ENCODE measurements around the gene TTC39B.

TTC39B gene

DNA sequence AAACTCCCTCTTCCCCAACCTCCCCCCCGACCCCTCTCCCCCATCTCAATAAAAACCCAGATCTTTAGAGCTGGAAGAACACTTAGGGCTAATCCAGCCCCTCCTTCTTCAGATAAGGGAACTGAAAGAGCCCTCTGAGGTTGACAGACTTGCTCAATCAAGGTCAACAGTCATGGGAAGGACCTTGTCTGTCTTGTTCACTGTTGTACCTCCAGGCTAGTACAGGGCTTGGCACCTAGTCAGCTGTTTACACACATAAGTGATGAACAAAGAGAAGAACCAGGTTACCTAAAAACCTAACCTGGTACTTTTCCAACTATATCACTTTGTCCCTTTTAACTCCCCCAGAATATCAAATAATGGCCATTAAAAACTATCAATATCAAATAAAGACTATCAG, 2.4 kb downstream of the TTC39B start:
- DNase-seq (ENCODE audit: low read depth in 2 of 2, low spot score in 1 of 2), result no peak

DNA sequence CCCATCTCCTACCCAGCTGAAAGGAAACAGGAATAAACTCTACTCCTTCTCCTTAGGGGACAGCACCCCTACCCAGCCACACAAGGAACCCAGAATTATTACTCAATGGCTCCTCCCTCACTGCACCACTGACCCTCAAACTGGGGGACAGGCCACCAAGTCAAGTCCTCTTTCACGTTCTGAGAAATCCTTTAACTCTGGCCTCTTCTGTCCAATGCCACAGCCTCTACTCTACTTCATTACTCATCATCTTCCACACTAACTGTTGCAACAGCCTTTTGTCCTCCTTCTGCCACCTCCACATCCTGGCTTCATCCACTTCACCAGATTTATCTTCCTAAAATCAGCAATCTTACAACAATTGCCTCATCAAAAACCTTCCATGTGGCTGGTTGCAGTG, 6.8 kb downstream of the TTC39B start:
- no peak for DNase-seq (ENCODE audit: low read depth in 2 of 2, low spot score in 1 of 2)

DNA sequence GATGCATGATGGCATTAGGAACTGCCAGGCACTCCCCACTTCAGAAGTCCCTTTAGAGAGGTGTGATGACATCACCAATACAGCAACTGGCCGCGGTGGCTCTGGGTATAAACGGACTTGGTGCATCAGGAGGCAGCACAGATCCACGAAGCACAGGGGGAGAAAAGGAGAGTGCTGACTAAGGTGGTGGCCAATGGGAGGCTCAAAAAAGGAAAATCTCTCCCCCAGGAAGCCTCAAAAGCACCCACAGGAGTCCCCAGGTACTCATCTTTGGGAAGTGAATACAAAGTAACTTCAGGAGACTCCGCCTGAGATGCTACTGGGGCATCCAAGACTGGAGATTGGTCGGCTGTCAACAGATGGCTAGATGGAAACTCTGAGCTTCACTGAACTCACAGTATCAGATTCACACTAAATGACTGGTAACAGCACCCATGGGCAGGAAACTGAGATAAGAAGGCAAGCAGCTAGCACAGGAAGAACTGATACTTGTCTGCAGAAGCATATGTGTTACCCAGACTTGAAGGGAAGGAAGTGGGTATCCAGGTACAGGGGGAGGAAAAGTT, 7.6 kb downstream of the TTC39B start:
- peak in 1 of 2 donors; percentile 34 for DNase-seq (ENCODE audit: low read depth in 2 of 2, low spot score in 1 of 2)

DNA sequence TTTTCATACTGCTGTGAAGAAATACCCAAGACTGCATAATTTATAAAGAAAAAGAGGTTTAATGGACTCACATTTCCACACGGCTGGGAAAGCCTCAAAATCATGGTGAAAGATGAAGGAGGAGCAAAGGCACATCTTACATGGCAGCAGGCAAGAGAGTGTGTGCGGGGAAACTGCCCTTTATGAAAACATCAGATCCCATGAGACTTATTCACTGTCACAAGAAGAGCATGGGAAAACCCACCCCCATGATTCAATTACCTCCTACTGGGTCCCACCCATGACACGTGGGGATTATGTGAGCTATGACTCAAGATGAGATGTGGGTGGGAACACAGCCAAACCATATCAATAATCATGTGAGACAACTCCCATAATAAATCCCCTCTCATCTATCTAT, 8.7 kb downstream of the TTC39B start:
- DNase-seq (ENCODE audit: low read depth in 2 of 2, low spot score in 1 of 2), result no peak

DNA sequence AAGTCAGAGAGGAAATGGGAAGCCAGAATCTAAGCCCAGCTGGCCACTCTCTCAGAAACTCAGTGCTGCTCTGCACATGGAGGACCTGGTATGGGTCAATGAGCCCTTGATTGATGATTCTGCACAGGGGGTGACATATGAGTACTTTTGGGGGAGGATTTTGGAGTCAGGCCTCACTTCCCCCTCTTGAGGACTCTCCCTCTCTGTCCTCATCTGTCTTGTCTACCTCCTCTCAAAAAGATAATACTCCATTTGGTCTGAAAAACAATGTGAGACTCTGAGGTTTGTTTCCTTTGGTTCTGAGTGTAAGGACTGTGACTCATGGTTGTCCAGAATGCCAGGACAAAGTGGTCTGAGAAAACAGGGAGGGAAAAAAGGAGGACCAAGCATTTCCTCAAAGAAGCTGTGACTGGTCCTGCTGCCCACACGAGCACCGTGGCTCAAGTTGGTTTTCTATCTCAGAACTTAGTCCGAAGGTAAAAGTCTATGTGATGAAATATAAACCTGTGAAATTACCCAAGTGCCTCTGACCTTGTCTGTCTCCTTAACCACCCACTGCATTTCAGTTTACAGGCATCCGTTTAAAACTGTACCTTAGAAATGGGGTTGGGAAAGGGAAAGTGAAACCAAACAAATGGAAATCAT, 11.1 kb downstream of the TTC39B start:
- no peak for DNase-seq (ENCODE audit: low read depth in 2 of 2, low spot score in 1 of 2)

DNA sequence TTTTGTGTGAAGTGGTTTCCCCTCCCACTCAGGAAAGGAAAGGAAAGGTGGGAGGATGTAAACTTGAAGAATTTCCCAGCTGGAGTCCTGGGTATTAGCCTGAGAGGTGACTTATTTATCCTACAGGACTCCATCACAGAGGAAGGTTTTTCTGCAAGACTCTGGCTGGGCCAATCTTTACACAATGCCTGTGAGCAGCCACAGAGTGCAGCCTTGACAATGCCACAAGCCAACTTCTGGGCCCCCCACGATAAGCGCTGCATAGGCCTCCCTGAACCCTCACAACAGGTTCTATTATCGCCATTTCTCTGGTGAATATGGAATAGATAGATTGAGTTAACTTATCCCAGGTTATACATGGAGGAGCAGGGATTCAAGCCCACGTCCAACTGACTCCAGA, 12.4 kb downstream of the TTC39B start:
- DNase-seq (ENCODE audit: low read depth in 2 of 2, low spot score in 1 of 2), result no peak

DNA sequence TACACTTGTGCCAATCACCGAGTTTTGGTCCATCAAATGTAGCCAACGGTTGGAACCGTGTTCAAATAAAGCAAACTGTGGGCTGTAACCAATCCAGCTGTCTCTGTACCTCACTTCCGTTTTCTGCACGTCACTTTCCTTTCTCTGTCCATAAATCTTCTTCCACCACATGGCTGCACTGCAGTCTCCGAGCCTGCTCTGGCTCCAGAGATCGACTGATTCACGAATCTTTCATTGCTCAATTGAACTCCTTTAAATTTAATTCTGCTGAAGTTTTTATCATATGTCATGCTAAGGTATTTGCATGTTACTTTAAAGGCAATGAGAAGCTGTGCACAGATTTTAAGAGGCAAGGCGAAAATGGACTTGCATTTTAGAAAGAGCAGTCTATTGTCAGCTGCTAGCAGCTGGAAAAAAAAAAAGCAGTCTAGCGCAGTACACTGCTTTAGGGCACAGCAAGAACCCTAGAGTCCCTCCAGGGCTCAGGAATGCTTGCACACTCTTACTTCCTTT, 13.2 kb downstream of the TTC39B start:
- no peak for DNase-seq (ENCODE audit: low read depth in 2 of 2, low spot score in 1 of 2)

DNA sequence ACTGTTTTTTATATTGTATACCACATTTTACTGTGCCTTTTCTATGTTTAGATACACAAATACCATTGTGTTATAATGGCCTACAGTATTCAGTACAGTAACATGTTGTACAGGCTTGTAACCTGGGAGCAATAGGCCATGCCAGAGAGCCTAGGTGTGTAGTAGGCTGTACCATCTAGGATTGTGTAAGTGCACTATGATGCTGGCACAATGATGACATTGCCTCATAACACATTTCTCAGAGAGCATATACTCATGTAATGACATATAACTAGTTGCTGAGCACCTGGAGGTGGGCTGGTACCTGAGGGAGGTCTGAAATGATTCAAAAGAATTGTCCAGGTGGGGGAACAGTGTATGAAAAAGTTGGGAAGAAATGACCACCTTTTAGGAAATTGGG, 13.9 kb downstream of the TTC39B start:
- no peak for DNase-seq (ENCODE audit: low read depth in 2 of 2, low spot score in 1 of 2)

DNA sequence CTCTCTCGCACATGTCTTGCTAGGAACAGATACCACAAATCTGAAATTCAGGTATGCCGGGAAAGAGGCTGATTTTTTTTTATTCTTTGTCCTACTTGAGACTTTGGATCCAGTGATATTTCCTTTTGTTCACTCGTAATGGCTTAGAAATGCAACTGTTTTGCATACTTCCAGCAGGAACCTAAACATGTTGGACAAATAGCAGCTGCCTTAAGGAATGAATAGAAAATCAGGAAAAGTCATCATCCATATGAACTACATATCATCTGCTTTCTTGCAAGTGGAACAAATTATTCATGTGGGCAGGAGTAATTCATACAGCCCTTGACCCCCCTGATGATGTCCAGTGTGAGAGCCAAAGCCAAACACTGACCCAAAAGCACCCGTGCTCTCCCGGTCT, 17.4 kb downstream of the TTC39B start:
- no peak for DNase-seq (ENCODE audit: low read depth in 2 of 2, low spot score in 1 of 2)

DNA sequence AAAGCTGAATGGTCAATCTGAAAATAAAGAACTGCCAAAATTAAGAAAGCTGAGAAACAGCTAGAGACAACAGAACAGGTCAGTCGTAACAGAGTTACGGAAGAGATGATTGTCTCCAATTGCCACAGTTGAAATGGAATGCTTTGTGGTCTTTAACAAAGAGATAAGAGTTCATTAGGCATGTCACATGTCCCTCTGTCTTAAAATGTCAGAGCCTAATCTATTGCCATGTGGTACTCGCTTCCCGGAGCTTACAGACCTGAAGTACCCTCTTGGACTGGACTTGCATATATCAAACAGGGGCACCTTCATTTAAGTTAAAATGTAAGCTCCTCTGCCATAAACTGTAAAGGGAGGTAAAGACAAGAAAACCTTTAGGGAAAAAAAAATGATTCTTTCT, 19.7 kb downstream of the TTC39B start:
- DNase-seq (ENCODE audit: low read depth in 2 of 2, low spot score in 1 of 2), result no peak

DNA sequence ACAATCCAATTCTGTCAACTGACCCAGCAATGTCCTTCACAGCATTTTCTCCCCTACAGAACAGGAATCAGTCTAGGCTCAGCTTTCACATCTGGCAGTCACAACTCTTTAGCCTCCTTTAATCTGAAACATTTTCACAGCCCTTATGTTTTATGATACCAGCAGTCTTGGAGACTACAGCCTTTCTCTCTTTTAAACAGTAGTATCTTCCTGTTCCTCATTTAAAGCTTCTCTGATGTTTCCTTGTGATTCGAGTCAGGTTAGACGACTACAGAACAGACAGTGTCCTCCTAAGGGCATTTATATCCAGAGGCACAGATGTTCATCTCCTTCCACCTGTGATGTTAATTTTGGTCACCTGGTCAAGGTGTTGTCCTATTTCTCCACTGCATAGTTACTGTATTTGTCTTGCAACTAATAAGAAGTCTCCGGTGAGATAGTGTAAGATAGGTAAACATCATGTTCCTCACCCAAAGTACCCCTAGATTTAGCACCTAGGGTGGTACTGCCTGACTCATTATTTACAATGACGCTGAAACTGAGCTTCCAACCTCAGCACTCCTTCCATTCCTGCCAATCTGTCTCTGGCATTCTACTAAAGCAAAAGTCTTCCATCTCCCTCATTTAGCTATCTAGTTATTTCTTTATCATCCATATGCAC, 20.7 kb downstream of the TTC39B start:
- DNase-seq (ENCODE audit: low read depth in 2 of 2, low spot score in 1 of 2), result no peak

DNA sequence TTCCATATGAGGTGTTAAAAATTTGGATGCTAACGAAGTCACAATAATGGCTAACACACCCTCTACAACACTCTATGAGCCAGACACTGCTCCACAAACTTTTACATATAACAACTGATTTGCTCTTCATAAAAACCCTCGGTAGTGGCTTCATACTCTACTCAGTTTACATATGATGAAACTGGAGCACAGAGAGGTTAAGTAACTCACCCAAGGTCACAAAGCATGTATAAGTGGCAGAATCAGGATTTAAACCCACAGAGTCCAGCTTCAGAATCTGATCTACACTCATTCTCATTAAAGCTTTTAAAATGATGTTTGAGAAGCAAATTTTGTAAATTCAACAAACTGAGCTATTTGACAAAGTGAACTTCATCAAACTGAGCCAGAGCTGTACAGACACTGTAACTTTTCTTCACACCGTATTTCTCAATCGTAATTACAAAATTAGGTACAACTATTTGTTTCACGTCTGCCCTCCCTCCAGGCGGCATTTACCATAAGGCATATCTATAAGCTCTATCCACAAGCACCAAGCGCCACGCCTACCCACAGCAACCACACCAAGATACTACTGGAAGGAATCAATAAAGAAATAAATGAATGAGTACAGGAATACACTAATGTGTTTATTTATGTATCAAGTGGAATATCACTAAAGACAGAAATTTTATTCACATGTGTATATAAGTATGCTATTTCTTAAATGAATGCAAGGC, 24.3 kb downstream of the TTC39B start:
- DNase-seq (ENCODE audit: low read depth in 2 of 2, low spot score in 1 of 2), result no peak

DNA sequence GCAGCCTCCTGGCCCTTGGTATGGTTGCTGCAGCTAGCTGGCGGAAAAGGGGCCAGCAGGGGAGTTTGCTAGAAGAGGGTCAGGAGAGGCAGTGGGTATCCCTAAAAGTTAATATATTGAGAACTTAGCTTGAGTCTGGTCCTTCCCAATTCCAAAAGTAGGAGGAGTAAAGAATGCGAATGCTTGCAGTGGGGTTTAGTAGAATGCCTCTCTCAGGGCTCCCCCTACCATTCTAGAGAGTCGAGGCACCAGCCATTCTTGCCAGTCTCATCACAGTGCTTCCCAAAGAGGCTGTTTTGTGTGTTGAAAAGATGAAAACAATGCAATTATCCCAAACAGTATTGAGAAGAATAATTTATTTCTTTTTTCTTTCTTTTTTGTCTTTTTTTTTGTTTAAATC, 26.4 kb downstream of the TTC39B start:
- no peak for DNase-seq (ENCODE audit: low read depth in 2 of 2, low spot score in 1 of 2)

DNA sequence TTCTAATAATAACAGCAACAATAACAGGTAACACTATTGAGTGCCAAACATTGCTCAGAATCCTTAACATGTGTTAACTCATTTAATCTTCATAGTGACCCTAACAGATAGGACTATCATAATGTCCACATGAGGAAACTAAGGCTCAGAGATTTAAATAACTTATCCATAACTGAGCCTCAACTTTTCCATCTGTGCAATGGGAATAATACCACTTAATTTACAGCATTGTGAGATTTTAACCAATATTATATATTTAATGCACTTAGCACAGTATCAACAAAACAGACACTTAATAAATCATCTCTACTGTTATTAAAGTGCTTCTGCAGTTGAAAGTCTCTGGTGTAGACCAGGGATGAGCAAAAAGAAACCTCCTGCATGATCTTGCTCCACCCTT, 28.2 kb downstream of the TTC39B start:
- DNase-seq (ENCODE audit: low read depth in 2 of 2, low spot score in 1 of 2), result no peak

DNA sequence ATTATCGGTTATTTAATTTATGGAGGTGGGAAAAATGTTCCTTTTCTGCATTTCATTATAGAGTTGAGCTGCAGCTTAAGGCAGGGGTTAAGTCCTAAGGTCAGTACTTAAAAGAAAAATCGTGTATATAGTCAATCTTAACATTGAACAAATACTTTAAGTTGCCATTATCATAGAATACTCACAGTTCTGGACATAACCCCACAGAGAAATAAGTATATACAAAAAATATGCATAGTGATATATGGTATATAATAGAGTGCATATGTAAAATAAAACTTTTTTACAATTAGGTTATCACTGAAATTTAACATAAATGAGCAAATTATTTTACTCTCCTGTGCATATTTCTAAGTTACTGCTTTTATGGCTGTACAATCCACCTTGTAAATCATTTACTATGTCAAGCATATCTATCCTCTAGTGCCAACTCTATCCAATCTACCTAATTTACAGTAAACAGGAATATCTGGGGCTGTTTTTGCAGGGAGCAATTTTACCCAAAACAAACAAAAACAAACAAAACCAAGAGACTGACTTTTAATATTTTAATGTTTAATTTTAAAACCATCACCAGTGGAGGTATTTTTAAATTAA, 28.8 kb downstream of the TTC39B start:
- DNase-seq (ENCODE audit: low read depth in 2 of 2, low spot score in 1 of 2), result no peak

DNA sequence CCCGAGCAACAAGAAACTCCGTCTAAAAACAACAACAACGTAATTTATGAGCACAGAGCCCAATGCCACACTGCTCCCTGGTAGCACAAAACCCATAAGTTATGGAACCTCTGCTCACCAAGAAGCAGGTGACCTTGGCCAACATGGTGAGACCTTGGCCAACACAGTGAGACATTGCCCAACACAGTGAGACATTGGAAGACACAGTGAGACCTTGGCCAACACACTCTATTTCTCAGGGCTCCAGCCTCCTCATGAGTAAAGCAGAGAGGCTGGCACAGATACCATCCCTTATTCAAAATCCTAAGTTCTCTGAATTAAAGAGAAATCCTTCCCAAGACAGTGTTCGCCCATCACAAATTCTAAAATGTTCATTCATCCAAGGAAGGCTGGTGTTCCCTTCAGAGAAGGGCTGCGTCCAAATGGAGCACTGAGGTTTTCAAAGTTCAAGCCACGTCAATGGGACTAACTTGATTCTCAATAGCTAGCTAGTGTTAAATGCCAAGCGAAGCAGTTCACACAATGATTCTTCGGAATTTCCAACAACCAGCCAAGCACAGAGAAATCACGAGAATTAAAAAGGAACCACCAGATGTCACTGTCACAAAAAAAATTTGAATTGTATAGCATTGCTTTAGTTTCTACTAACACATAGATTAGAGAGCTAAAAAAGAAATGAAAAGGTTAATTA, 29.5 kb downstream of the TTC39B start:
- DNase-seq (ENCODE audit: low read depth in 2 of 2, low spot score in 1 of 2), result no peak

DNA sequence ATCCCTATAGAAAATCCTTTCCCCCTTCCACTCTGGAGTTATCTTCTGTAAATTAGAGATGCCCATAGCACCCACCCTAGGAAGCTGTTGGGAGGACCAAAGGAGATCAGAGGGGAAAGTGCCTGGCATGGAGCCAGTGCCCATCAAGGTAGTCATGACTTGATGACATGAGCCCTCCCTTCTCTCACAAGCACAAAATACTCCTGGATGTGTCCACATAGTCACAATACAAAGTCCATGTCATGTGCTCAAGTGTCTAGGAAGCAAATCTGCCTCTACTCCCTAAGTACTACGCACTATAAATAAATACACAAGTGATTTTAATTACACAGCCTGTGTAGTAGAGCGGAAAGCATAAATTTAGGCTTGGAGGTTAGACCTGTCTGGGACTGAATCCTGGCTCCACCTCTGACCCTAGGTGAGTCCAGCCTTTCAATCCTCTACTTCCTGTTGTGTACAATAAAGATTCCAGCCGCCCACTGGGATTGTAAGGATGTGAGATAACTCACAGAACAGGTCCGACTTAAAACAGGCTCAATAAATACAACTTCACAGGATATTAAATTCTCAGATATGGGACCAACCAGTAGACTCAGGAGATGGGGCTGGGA, 30.6 kb downstream of the TTC39B start:
- DNase-seq (ENCODE audit: low read depth in 2 of 2, low spot score in 1 of 2), result no peak

DNA sequence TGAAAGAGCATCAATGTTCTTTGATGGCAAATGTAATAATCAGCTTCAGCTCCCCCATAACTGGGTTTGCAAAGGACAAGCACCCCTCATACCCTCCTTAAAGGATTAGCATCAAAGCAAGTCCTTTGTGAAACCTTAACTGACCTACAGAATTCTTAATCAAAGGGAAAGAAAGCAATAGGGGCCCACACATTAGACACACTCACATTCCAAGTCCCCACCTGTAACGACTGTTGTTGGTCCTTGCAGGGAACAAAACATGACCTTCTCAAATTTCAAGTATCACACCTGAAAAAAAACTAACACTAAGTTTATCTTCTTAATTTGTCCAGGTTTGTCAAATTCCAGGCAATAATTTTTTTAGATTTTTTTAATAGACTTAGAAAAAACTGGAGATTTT, 32.6 kb downstream of the TTC39B start:
- DNase-seq (ENCODE audit: low read depth in 2 of 2, low spot score in 1 of 2), result no peak

DNA sequence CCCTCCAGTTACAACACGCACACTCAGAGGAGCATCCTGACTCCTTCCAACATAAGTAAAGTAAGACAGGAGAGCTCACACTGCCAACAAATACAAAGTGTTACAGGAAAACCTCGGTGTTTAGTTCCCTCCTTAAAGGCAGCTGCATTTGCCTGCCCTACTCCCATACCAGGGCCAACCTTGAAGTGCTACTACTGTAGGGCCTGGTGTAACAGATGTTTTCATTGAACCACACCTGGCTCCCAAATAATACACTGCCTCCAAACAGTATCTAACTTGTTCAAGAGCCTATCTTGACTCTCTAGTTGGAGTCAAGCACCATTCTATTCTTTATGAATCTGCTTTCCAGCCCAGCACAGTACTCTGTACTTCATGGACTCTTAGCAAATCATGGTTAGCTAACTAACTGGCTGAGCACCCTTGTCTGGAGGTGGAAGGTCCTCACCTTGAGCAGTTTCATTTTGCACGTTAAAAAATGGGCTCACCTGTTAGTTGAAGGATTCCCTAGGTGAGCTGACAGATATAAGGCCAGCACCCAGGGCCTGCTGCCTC, 34.6 kb downstream of the TTC39B start:
- DNase-seq (ENCODE audit: low read depth in 2 of 2, low spot score in 1 of 2), result no peak

DNA sequence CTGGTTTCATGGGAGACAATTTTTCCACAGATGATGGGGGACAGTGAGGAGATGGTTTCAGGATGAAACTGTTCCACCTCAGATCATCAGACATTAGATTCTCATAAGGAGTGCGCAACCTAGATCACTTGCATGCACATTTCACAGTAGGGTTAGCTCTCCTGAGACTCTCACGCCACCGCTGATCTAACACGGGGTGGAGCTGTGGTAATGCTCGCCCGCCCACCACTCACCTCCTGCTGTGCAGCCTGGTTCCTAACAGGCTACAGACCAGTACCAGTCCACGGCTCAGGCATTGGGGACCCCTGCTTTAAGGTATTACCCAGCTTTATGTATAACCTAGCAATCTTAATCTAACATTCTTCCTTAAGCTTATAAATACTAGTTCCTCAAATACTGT, 35.6 kb downstream of the TTC39B start:
- no peak for DNase-seq (ENCODE audit: low read depth in 2 of 2, low spot score in 1 of 2)
